Measurements from ENCODE around the gene HLA-A. TPM values are rescaled to one million over a fixed set of nuclear protein-coding genes. Genes with fewer than 3 reads are reported as not detected.

The HLA-A gene
- total RNA-seq = 100 to 1,000 TPM; 219 to 566 (median 521) TPM

GRCh38 chr6:29942275-29943052 lies at the start of gene HLA-A:
Gene HLA-A (plus strand): TSS chr6:29942532. CDS start chr6:29942554, 22 bp downstream.
- Histone ChIP-seq H3K9me3 (no peaks in the 10 kb centered on the region), H3K27ac (peak within 1 kb of the TSS; percentile 74 to 95 (median 92)), H3K27me3 (no peaks in the 10 kb centered on the region), H3K4me1 (peaks cover 0 to 23% (median 0%) of the 10 kb centered on the region in 4 donors), H3K4me3 (peak within 1 kb of the TSS; percentile 45 to 70 (median 64)), H3K36me3 (peaks cover 0 to 7% (median 0%) of the 10 kb centered on the region in 3 donors)
- TF ChIP-seq EP300 (IDR thresholded peaks at IDR 0.05) (peak in 1 of 2 donors; percentile 82), POLR2A (IDR thresholded peaks at IDR 0.05) (peak; percentile 90 to 92)
- TF ChIP-seq, protein P1, sequence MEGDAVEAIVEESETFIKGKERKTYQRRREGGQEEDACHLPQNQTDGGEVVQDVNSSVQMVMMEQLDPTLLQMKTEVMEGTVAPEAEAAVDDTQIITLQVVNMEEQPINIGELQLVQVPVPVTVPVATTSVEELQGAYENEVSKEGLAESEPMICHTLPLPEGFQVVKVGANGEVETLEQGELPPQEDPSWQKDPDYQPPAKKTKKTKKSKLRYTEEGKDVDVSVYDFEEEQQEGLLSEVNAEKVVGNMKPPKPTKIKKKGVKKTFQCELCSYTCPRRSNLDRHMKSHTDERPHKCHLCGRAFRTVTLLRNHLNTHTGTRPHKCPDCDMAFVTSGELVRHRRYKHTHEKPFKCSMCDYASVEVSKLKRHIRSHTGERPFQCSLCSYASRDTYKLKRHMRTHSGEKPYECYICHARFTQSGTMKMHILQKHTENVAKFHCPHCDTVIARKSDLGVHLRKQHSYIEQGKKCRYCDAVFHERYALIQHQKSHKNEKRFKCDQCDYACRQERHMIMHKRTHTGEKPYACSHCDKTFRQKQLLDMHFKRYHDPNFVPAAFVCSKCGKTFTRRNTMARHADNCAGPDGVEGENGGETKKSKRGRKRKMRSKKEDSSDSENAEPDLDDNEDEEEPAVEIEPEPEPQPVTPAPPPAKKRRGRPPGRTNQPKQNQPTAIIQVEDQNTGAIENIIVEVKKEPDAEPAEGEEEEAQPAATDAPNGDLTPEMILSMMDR (IDR thresholded peaks at IDR 0.05) = no peak
- DNase-seq (ENCODE audit: low spot score in 2 of 2) = peak; percentile 90 to 92
- 0 to 1% methylated on average over 49 to 65 of the region's 68 CpGs for WGBS, 2 donors

GRCh38 chr6:29892696-29893095 lies 49.6 kb upstream of the HLA-A start:
- no peak overlapping the region for H3K27ac ChIP-seq
- no peak for DNase-seq (ENCODE audit: low spot score in 2 of 2)
- H3K9me3 ChIP-seq = no peaks in the 10 kb centered on the region
- H3K4me3 ChIP-seq = no peak overlapping the region
- H3K36me3 ChIP-seq = no peaks in the 10 kb centered on the region
- no peaks in the 10 kb centered on the region for H3K27me3 ChIP-seq
- H3K4me1 ChIP-seq = no peaks in the 10 kb centered on the region
- TF ChIP-seq, protein P1 (IDR thresholded peaks at IDR 0.05) = no peak
- TF ChIP-seq EP300 (IDR thresholded peaks at IDR 0.05) (no peak), POLR2A (IDR thresholded peaks at IDR 0.05) (no peak)

- Histone ChIP-seq H3K36me3 (no peaks in the 10 kb centered on the region), H3K27me3 (no peaks in the 10 kb centered on the region), H3K27ac (no peak overlapping the region), H3K4me1 (no peaks in the 10 kb centered on the region), H3K9me3 (no peaks in the 10 kb centered on the region), H3K4me3 (no peak overlapping the region)
- DNase-seq (ENCODE audit: low spot score in 2 of 2) = no peak
- TF ChIP-seq EP300 (IDR thresholded peaks at IDR 0.05) (no peak), POLR2A (IDR thresholded peaks at IDR 0.05) (no peak)
- TF ChIP-seq, protein P1 (IDR thresholded peaks at IDR 0.05) = no peak
- 90% methylated on average over 3 of the region's 3 CpGs for WGBS, 2 donors
Observed at GRCh38 chr6:29899281-29899680, 43.1 kb upstream of the HLA-A start.

- TF ChIP-seq, protein P1 (IDR thresholded peaks at IDR 0.05) = no peak
- no peak for TF ChIP-seq EP300 (IDR thresholded peaks at IDR 0.05)
- TF ChIP-seq POLR2A (IDR thresholded peaks at IDR 0.05) = no peak
- Histone ChIP-seq H3K9me3 (no peaks in the 10 kb centered on the region), H3K36me3 (no peaks in the 10 kb centered on the region), H3K27ac (no peak overlapping the region), H3K27me3 (no peaks in the 10 kb centered on the region), H3K4me1 (no peaks in the 10 kb centered on the region), H3K4me3 (no peak overlapping the region)
- no peak for DNase-seq (ENCODE audit: low spot score in 2 of 2)
- 73 to 75% methylated on average over 4 of the region's 4 CpGs for WGBS, 2 donors
Observed at GRCh38 chr6:29905286-29905685, 37.0 kb upstream of the HLA-A start.

DNA sequence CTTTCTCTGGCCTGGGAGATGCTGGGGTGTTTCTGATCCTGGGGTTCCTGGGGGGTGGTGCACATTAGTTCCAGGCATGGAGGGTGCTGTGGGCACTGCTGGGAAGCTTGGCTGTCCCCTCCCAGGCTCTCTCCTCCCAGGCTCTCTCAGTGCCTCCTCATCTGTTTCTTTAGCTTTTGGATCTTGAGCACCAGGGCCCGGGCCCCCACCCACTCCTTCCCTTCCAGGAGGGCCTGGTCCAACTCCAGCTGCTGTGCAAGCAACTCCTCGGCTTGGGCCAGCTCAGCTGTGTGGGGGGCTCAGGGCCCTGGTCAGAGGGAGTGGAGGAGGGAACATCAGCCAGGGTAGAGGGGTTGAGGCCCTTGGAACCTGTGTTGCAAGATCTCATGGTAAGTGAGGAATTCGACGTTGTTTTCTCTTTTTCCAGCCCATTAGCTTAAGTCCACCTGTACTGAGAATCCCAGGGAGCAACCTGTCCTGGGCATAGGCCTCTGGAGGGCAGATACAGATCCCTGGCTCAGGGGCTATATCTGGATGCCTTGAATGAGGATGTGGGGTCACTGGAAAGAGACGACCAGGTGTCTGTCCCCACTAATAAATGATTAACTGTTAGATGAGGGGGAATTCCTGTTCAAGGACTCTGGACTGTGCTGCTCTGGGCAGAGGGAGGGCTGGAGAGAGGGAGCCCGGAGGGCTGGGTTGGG lies 34.5 kb upstream of the HLA-A start:
- H3K27me3 ChIP-seq = no peaks in the 10 kb centered on the region
- no peaks in the 10 kb centered on the region for H3K9me3 ChIP-seq
- no peak overlapping the region for H3K27ac ChIP-seq
- no peaks in the 10 kb centered on the region for H3K4me1 ChIP-seq
- no peak for DNase-seq (ENCODE audit: low spot score in 2 of 2)
- H3K36me3 ChIP-seq = no peaks in the 10 kb centered on the region
- WGBS, 2 donors = 15 to 30% methylated on average over 6 of the region's 6 CpGs
- H3K4me3 ChIP-seq = no peak overlapping the region
- TF ChIP-seq EP300 (IDR thresholded peaks at IDR 0.05) (no peak), POLR2A (IDR thresholded peaks at IDR 0.05) (no peak)
- TF ChIP-seq, protein P1 (IDR thresholded peaks at IDR 0.05) = no peak
